HG02678 (cell line): Measurements from ENCODE around the gene TARM1.
"Not testable (repeated sequence)": the region's sequence is repeated elsewhere in the genome, so short reads cannot be mapped to it uniquely, and the experiment has no call there.

Experiments
- ATAC-seq: cut with Tn5 transposase; IDR thresholded peaks from one replicate; pipeline ENCODE4 v1.9.1; 2021; ENCODE audit warnings: mild to moderate bottlenecking, moderate library complexity; ENCODE audit not compliant: unreplicated experiment

TARM1 gene

DNA sequence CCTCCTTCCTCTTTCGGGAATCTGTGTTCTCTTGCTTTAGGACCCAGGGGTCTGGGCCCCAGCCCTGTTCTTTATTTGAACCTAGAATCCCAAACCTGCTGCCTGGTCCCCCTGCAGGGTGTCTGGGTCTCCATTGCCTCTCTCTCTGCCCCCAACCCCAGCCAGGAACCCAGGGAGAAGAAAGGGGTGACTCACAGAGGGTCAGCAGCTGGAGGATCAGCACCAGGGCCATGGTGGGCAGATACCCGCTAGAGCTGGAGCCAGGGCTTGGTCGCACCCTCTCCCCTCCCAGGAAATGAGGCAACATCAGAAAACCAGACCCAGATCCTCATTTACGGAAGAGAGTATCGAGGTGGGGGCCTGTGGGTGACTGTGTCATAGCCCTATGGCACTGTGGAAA is 19.4 kb upstream of the TARM1 start, which contains the start of gene OSCAR:
Gene OSCAR, minus strand, starts transcription at position 243 of the 400 bp plus-strand sequence. Its CDS starts 11 bp downstream, at position 232.
- ATAC-seq = no peak

DNA sequence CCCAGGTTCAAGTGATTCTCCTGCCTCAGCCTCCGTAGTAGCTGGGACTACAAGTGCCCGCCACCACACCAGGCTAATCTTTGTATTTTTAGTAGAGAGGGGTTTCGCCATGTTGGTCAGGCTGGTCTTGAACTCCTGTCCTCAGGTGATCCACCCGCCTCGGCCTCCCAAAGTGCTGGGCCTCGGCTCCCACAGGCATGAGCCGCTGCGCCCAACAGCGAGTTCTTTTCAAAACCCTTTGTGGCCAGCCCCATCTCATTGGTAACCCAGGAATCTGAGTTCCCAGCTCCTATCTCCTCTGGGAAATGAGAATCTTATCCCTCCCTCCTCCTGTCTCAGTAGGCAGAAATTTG is 18.7 kb upstream of the TARM1 start:
- ATAC-seq = not testable (repeated sequence)

DNA sequence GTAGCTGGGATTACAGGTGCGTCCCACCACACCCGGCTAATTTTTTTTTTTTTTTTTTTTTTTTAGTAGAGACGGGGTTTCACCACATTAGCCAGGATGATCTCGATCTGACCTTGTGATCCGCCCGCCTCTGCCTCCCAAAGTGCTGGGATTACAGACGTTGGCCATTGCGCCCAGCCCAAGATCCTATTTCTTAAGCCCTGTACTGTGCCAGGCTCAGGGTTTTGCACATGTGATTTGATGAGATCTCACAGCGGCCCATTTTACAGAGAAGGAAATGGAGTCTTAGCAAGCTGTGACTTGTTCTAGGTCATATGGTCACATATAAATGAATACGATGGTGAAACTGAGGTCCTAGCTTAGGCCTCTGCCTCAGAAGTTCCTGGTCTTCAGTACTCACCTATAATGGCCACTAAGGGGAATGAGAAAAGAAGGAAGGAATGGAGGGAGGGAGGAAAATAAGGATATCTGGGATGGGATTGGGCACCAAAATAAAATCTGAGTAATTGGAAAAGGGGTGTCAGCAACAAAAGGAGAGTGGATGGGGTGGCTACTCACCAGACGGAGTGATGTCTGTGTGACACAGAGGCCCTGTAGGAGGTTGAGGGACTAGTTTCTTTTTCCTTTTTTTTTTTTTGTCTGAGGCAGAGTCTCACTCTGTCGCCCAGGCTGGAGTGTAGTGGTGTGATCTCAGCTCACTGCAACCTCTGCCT is 18.2 kb upstream of the TARM1 start:
- ATAC-seq = no peak

DNA sequence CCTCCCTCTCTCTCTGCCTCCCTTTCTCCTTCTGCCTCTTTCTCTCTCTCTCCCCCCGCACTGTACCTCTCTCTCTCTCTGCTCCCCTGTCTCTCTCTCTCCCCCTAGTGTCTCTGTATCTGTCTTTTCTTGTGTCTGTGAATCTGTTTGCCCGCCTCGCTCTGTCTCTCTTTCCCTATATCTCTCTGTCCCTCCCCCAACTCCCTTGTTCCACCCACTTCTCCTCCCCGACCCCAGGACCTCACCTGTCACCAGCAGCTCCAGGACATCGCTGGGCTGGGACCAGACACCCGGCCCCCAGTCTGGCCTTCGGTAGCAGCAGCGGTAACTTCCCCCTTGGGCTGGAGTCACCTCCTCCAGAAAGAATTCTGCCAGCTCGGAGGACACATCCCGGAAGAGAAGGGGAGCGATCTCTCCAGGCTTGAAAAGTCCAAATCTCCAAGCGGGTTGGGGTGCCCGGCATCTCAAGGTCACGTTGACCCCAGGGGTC is 15.5 kb upstream of the TARM1 start:
- no peak for ATAC-seq

DNA sequence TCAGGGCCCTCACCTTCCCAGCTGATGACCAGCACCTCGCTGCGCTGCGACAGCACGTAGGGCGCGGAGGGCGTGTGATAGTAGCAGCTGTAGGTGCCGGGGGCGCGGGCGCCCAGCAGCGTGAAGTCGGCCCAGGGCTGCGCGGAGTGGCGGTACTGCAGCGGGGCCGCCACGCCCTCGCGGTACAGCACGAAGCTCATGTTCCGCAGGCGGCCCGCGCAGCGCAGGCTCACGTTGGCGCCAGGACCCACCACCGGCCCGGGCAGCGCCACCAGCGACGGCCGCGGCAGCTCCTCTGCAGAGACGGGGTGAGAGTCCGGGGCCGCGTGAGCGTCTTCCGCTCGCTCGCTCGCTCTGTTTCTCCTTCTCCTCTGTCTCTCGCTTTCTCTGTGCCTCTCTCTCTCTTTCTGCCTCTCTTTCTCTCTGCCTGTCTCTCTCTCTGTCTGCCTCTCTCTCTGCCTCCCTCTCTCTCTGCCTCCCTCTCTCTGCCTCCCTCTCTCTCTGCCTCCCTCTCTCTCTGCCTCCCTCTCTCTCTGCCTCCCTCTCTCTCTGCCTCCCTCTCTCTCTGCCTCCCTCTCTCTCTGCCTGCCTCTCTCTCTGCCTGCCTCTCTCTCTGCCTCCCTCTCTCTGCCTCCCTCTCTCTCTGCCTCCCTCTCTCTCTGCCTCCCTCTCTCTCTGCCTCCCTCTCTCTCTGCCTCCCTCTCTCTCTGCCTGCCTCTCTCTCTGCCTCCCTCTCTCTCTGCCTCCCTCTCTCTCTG is 14.9 kb upstream of the TARM1 start:
- ATAC-seq = not testable (repeated sequence)

DNA sequence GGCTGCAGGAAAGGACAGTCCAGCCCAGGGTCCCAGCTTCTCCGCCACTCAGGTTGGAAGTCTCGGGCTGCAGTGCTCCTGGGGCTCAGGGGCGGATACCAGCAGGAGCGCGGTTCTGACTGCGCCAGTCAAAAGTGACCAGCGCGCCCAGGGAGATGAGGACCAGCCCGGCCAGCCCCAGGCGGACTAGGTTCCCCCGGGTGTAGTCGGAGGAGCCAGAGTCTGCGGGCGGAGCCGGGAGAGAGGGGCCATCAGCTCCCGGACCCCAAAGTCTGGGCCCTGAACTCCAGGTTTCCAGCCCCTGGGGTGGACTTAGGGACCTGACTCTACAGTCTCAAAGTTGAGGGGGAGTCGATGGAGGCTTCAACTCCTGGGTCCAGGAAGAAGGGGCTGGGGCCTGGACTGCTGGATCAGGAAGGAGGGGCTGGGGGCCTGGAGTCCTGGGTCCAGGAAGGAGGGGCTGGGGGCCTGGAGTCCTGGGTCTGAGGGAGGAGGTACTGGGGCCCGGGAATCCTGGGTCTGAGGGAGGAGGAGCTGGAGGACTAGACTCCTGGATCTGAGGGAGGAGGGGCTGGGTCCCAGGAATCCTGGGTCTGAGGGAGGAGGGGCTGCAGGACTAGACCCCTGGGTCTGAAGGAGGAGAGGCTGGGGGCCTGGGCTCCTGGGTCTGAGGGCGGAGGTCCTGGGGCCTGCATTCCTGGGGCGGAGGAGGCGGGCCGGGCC is 14.1 kb upstream of the TARM1 start:
- ATAC-seq = no peak

DNA sequence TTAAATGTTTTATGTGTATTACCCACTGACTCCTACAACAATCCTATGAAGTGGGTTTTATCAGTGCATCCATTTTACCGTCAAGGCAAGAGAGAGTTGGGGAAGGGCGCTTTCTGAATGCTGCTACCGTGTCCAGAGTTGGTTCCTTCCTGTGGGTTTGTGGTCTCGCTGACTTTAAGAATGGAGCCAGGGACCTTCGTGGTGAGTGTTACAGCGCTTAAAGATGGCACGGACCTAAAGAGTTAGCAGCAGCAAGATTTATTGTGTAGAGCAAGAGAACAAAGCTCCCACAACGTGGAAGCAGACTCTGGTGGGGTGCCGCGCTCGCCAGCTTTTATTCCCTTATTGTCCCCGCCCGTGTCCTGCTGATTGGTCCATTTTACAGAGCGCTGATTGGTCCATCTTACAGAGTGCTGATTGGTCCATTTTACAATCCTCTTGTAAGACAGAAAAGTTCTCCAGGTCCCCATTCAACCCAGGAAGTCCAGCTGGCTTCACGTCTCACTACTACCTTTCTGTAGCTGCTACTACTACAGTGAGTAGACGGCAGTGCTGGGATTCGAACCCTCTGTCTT is 13.3 kb upstream of the TARM1 start:
- ATAC-seq = no peak

DNA sequence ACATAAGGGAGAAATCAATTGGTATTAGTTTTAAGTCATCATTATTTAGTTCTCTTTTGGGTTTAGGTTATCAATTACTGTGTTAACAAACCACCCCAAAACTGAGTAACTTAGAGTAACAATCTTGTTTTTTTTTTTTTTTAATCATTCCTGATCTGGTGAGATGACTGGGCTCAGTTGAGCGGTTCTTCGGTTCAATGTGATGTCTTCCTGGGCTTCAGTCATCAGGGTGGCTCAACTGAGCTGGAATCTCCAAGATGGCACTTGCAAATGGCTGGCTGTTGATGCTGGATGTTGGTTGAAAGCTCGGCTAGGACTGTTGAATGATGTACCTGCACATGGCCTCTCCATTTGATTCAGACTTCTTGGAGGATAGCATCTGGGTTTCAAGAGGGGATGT is 3.2 kb upstream of the TARM1 start:
- ATAC-seq = no peak

DNA sequence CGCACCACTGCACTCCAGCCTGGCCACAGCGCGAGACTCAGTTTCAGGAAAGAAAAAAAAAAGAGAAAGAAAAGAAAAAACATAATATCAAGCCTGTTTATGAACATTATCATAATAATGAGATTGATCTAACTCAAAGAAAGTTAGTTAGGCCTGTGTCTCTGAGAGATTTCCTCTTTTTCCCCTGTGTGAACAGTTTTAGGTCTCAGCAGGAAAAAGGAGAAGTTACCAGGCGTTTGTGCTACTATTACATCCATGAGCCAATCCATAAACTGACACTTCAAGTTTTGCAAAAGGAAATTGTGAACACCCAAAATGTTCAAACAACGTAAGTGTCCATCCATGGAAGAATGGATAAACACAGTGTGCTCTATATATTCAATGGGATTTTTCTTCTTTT is 3.8 kb downstream of the TARM1 start:
- ATAC-seq = no peak

DNA sequence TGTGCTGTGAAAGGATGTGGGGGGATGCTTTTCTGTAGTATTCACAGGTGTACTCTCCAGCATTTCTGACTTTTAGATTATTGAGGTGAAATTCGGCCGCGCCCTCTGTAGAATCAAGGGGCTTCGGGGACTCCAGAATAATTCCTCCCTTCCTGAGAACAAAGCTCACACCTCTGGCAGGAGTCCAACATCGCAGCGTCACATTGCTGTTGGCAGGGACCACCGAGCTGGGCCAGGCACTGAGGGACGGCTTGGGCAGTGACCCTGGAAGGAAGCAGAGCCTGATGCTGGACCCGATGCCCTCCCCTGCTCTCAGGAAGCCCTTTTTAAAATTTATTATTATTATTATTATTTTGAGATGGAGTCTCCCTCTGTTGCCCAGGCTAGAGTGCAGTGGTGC is 6.3 kb downstream of the TARM1 start:
- no peak for ATAC-seq

DNA sequence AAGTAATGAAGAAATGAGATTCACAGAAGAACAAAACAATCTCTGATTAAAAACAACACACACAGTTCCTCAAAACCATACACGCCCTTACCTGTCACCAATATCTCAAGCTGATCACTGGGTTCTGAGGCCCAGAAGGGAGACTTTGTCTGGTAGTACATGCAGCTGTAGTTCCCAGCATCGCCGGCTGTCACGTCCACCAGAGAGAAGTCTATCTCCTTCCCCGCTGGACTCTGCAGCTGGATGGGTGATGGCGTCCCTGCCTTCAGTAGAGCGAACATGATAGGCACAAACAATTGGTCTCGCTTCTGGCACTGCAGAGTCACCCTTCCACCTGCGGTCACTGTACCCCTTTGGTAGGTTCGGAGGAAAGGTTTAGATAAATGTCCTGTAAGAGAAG is 7.3 kb downstream of the TARM1 start:
- no peak for ATAC-seq

DNA sequence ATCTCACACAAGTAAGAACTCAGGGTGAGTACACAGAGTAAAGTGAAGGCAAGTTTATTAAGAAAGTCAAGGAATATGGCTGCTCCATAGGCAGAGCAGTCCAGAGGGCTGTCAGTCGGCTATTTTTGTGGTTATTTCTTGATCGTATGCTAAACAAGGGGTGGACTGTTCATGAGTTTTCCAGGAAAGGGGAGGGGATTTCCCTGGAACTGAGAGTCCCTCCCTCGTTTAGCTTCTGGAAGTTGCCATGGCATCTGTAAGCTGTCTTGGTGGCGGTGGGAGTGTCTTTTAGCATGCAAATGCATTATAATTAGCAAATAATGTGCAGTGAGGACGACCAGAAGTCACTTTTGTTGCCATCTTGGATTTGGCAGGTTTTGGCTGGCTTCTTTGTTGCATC is 11.7 kb downstream of the TARM1 start:
- ATAC-seq = no peak

DNA sequence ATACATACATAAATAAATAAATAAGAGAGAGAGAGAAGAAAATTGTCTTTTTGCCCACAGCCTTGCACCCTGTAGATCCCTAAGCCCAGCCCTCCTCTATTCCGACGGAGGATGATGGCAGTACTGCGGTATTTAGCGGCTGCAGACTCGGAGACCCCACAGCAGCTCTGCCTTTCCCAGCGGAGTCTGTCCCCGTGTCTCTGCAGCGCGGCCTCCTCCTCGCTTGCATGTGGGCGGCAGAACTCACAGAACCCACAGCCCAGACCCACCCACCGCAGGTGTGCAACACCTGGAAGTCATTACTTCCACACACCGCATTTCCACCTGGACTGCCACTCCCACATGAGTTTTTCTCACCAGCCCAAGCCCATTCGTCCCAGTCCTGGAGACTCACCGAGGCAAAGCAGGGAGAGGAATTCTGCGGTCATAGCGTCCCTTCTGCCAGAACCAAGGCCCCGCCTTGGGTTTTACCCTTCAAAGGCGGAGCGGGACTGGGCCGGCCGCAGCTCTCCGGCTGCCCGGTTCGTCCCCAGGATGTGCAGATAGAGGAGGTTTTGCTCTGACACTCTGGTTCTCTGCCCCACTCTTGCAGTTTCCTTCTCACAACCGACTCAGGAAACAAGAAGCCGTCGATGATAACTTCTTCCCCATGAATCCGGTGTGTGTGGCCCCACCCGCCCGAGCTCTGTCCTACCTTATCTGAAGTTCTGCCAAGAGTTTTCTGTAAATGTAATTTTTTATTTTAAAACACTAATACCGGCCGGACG is 17.6 kb downstream of the TARM1 start, which contains the start of gene VSTM1:
Gene VSTM1, minus strand, starts transcription at position 548 of the 767 bp plus-strand sequence. Its CDS starts 120 bp downstream, at position 428.
- no peak for ATAC-seq

DNA sequence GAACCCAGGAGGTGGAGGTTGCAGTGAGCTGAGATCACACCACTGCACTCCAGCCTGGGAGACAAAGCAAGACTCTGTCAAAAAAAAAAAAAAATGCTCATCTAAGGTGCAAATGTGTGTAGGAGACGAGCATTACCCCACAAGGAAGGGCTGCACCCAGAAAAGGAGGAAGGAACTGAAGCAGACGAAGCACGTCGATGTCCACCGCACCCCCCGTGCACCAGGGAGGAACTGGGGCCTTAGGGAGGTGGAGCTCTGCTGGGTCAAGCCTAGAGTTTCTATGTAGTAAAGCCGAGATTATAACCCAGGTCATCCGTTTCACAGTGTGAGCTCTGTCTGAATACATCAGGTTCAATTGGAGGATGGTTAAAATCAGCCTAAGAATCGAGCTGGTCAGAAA is 18.5 kb downstream of the TARM1 start:
- no peak for ATAC-seq

DNA sequence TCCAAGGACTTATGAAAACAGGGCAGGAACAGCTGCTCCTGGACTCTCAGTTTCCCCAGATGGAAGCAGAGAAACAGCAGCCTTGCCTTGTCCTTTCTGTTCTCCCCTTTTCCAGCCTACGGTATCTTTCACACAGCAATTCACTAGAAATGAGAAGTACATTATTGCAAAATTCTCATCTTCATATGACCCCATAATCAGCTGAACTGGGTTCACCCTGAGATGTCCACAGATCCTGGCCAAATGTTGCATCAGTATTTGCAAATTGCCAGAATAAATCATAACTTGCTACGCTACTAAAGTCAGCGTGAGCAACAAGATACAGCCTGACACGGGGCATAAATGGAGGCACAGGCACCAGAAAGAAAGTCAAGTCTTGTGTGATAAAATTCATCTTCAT is 33.5 kb downstream of the TARM1 start:
- no peak for ATAC-seq

DNA sequence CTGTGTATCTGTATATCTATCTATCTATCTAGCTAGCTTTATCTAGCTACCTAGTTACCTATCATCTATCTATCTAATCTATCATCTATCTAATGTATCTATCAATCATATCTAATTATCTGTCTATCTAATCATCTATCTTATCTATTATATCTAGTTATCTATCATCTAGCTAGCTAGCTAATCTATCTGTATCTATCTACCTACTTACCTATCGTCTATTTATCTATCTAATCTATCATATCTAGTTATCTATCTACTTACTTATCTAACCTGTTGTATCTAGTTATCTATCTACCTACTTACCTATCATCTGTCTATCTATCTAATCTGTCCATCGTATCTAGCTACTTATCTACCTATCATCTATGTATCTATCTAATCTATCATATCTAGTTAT is 35.4 kb downstream of the TARM1 start:
- no peak for ATAC-seq

DNA sequence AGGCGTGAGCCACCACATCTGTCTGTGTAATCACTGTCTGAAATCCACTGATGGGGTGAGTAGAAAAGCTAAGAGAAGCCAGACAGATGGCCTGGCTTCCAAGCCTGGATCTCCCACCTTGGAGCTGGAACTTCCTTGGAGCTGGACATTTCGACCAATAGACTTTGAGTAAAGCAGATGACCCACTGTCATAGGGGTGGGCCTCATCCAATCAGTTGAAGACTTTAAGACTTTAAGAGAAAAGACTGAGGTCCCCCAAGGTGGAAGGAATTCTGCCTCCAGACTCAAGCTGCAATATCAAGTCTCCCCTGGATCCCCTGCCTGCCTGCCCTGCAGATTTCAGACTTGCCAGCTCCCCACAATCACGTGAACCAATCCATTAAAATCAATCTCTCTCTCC is 38.2 kb downstream of the TARM1 start:
- no peak for ATAC-seq

DNA sequence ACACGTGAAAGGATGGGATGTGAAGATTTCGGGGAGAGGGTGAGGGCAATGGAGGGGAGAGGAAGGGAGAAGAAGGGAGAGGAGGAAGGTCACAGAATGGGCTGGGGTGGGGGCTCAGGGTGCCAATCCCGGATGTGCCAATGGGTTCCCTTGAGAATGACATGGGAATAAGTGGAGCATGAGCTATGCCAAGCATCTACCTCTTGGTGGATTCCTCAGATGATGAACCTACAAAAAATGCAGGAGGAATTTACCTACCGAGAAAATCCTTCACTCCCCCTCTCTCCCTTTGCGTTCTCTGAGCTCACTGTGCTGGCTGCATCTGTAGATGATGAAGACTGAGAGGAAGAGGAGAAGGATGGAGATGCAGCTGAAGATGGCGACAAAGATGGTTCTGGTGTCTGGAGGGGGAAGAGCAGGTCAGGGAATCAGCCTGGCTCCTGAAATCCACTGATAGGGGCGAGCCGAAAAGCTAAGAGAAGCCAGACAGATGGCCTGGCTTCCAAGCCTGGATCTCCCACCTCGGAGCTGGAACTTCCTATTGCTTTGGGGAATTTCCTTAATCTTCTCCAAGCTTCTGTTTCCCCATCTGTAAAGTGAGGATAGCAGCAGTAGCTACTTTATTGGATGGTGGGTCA is 39.1 kb downstream of the TARM1 start:
- no peak for ATAC-seq

DNA sequence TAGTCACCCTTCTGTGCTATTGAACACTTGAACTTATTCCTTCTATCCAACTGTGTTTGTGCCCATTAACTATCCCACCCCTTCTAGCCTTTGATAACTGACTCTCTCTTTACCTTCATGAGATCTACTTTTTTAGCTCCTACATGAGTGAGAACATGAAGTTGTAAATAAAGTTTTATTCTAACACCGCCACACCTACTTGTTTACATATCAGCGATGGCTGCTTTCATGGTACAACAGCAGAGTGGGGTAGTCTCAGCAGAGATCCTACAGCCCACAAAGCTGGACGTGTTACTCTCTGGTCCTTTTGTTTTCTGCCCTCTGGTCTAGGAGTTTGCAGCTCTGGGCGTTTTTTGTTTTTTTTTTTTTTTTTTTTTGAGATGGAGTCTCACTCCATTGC is 41.2 kb downstream of the TARM1 start:
- no peak for ATAC-seq

DNA sequence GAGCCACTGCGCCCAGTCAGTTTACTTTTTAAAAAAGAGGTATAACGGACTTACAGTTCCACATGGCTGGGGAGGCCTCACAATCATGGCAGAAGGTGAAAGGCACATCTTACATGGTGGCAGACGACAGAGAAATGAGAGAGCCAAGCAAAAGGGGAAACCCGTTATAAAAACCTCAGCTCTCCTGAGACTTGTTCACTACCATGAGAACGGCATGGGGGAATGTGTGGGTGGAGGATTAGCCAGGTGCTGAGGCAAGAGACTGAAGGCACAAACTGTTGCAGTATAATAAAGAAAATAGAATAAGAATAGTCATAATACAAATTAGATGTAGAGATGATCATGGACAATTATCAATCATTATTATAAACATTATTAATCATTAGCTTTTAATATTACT is 44.6 kb downstream of the TARM1 start:
- ATAC-seq = not testable (repeated sequence)
